K562 (cell line): ENCODE measurements around the gene HHATL. TPM values are rescaled to one million over a fixed set of nuclear protein-coding genes. Genes with fewer than 3 reads are reported as not detected.

Source experiments
- ATAC-seq: fragments of 200-7000 bp; cut with Tn5 transposase; 3 replicates; pipeline ENCODE4 v1.9.1; 2020; ENCODE audit warnings: moderate library complexity
- BruUV-seq: library from RNA; stranded (reverse); fragments of 400-500 nt; replicated peaks from 2 replicates; lab custom pipeline; 2021; lab: Mats Ljungman, UMichigan
- CTCF ChIA-PET: fragments of 300-600 bp; formaldehyde crosslinking; extraction: SDS; loops from one replicate; lab custom pipeline; 2021; ENCODE audit warnings: low intra/inter-chr PET ratio; lab: Yijun Ruan, JAX
- POLR2A ChIA-PET: fragments of 300-600, 350-650 bp; sonication (Branson Sonifier 250); formaldehyde crosslinking; extraction: SDS; loops from one replicate; lab custom pipeline; 2021; ENCODE audit warnings: antibody characterized with exemption, inconsistent platforms; lab: Yijun Ruan, JAX
- DNase-seq, 4 experiments: peaks; one replicate each; pipeline versions ENCODE4 v3.0.0 to v3.0.0-alpha.2; 2011 to 2018; ENCODE audit warnings: low spot score in 3 of 4, mixed read lengths in 3 of 4; ENCODE audit errors: extremely low read depth in 1 of 4
- FAIRE-seq: peaks from 2 replicates; lab custom pipeline; 2011; peaks lifted over from hg19 to GRCh38; lab: Jason Lieb, UNC
- H2AFZ ChIP-seq: 2 replicates; pipeline ENCODE4 v1.6.0; 2011; ENCODE audit warnings: low read depth, low read length, control low read depth, inconsistent platforms
- H3K27ac ChIP-seq: fragments of 200-600 bp; 3 replicates; pipeline ENCODE4 v1.8.0; 2011; ENCODE audit warnings: low read depth, mild to moderate bottlenecking, control low read depth, inconsistent platforms, low read length, moderate library complexity, mixed read lengths; ENCODE audit errors: extremely low read depth
- H3K27me3 ChIP-seq, 2 experiments: fragments of 300-600 bp in 1 of 2; 2 replicates in 1 of 2; 3 replicates in 1 of 2; pipeline versions ENCODE4 v1.6.0 to v1.8.0; 2011; ENCODE audit warnings: inconsistent platforms in 2 of 2, low read length in 2 of 2, mild to moderate bottlenecking in 1 of 2, mixed read lengths in 1 of 2, moderate library complexity in 1 of 2; ENCODE audit not compliant: control insufficient read depth in 2 of 2, insufficient read depth in 2 of 2
- H3K36me3 ChIP-seq: fragments of 300-600 bp; 3 replicates; pipeline ENCODE4 v1.8.0; 2011; ENCODE audit warnings: mild to moderate bottlenecking, low read length, inconsistent platforms; ENCODE audit not compliant: control insufficient read depth, insufficient read depth
- H3K4me1 ChIP-seq, 2 experiments: fragments of 200-600 bp in 1 of 2; replicated peaks in 1 of 2; 2 replicates in 1 of 2; 3 replicates in 1 of 2; pipeline versions ENCODE4 v1.5.1 to v1.8.0; 2011; ENCODE audit warnings: inconsistent platforms in 2 of 2, low read length in 2 of 2, mild to moderate bottlenecking in 1 of 2, mixed read lengths in 1 of 2, moderate library complexity in 1 of 2; ENCODE audit not compliant: control insufficient read depth in 2 of 2, insufficient read depth in 2 of 2
- H3K4me2 ChIP-seq: 2 replicates; pipeline ENCODE4 v1.6.1; 2011; ENCODE audit warnings: low read length, control low read depth, inconsistent platforms, mixed read lengths; ENCODE audit not compliant: insufficient read depth
- H3K4me3 ChIP-seq: fragments of 200-600 bp; sonication (generic), shearing (Covaris generic); 2 replicates; pipeline ENCODE4 v1.5.1; 2016; ENCODE audit warnings: control low read depth, inconsistent platforms
- H3K79me2 ChIP-seq: fragments of 200-600 bp; 3 replicates; pipeline ENCODE4 v1.8.0; 2011; ENCODE audit warnings: low read length, inconsistent platforms; ENCODE audit not compliant: control insufficient read depth, insufficient read depth
- H3K9ac ChIP-seq, 2 experiments: 2 replicates each; pipeline versions ENCODE4 v1.6.0 to v1.6.1; 2011; ENCODE audit warnings: low read depth in 2 of 2, low read length in 2 of 2, control low read depth in 1 of 2, inconsistent platforms in 1 of 2, mild to moderate bottlenecking in 1 of 2, mixed read lengths in 1 of 2; ENCODE audit not compliant: insufficient read depth in 1 of 2
- H3K9me1 ChIP-seq: one replicate; pipeline ENCODE4 v1.6.0; 2011; ENCODE audit warnings: inconsistent platforms, mild to moderate bottlenecking, low read length, moderate library complexity; ENCODE audit not compliant: control insufficient read depth, insufficient read depth
- H3K9me3 ChIP-seq: replicated peaks from 2 replicates; pipeline ENCODE4 v1.5.1; 2011; ENCODE audit warnings: low read depth, low read length, inconsistent platforms; ENCODE audit not compliant: control insufficient read depth, insufficient read depth
- H4K20me1 ChIP-seq: replicated peaks from 2 replicates; pipeline ENCODE4 v1.6.1; 2011; ENCODE audit warnings: low read length, inconsistent platforms, mixed read lengths; ENCODE audit not compliant: control insufficient read depth, insufficient read depth
- BMI1 ChIP-seq: fragments of 150-350 bp; IDR thresholded peaks from 2 replicates; pipeline ENCODE4 v1.6.1; 2014; ENCODE audit warnings: low read length
- KDM1A ChIP-seq, 2 experiments: fragments of 450-650 bp; IDR thresholded peaks; 2 replicates each; pipeline ENCODE4 v1.6.1; 2016; ENCODE audit warnings: mild to moderate bottlenecking in 2 of 2
- KLF1 ChIP-seq: fragments of 450-650 bp; IDR thresholded peaks from 2 replicates; pipeline ENCODE4 v1.6.1; 2016; ENCODE audit warnings: missing genetic modification characterization, missing compliant biosample characterization
- MAFK ChIP-seq: IDR thresholded peaks from 2 replicates; pipeline ENCODE4 v1.6.1; 2011; ENCODE audit warnings: low read length, improper control_type of control experiment
- NELFE ChIP-seq: IDR thresholded peaks from 2 replicates; pipeline ENCODE4 v1.6.1; 2011; ENCODE audit warnings: mild to moderate bottlenecking; ENCODE audit not compliant: insufficient read depth, insufficient read length
- NFE2L1 ChIP-seq: fragments of 450-650 bp; IDR thresholded peaks from 2 replicates; pipeline ENCODE4 v1.6.1; 2016; ENCODE audit warnings: missing genetic modification characterization, low read depth, mild to moderate bottlenecking, missing compliant biosample characterization, moderate library complexity, borderline replicate concordance
- NONO ChIP-seq, 2 experiments: fragments of 200-400 bp in 1 of 2; fragments of 450-650 bp in 1 of 2; formaldehyde crosslinking in 1 of 2; IDR thresholded peaks; 2 replicates each; pipeline ENCODE4 v1.6.1; 2017; ENCODE audit warnings: low read depth in 2 of 2, mild to moderate bottlenecking in 2 of 2, moderate library complexity in 2 of 2, low read length in 1 of 2
- NR2F6 ChIP-seq: fragments of 450-650 bp; formaldehyde crosslinking; IDR thresholded peaks from 2 replicates; pipeline ENCODE4 v1.4.0; 2020; ENCODE audit warnings: mild to moderate bottlenecking
- PHB ChIP-seq: fragments of 250-450 bp; sonication (Bioruptor Pico); IDR thresholded peaks from 2 replicates; pipeline ENCODE4 v1.5.0; 2021
- RBFOX2 ChIP-seq: fragments of 200-400 bp; formaldehyde crosslinking; IDR thresholded peaks from 2 replicates; pipeline ENCODE4 v1.6.1; 2017; ENCODE audit warnings: low read depth, mild to moderate bottlenecking, low read length, moderate library complexity
- ZNF121 ChIP-seq: sonication (generic); formaldehyde crosslinking; conservative IDR thresholded peaks from 2 replicates; pipeline ENCODE4 v1.8.0; 2022; ENCODE audit warnings: missing genetic modification reagents
- ZNF224 ChIP-seq: sonication (generic); formaldehyde crosslinking; IDR thresholded peaks from 2 replicates; pipeline ENCODE4 v1.8.0; 2022; ENCODE audit warnings: mild to moderate bottlenecking, missing genetic modification reagents
- ZNF347 ChIP-seq: fragments of 450-650 bp; formaldehyde crosslinking; IDR thresholded peaks from 2 replicates; pipeline ENCODE4 v1.4.0; 2020; ENCODE audit warnings: low read depth, mild to moderate bottlenecking, moderate library complexity
- ZNF79 ChIP-seq: fragments of 250-450 bp; sonication (Bioruptor Pico); IDR thresholded peaks from 2 replicates; pipeline ENCODE4 v1.4.0; 2020; ENCODE audit warnings: low read depth, mild to moderate bottlenecking, moderate library complexity
- ZSCAN29 ChIP-seq: fragments of 450-650 bp; IDR thresholded peaks from 2 replicates; pipeline ENCODE4 v1.6.1; 2017
- WGBS: fragments of 100-300 bp; shearing (Covaris generic); methylation state at CpG from one replicate; pipeline ENCODE4 v1.1.6; 2016; ENCODE audit warnings: low coverage, mixed read lengths; ENCODE audit not compliant: insufficient coverage; ENCODE audit errors: missing lambda C conversion rate; 5-methylcytosine and 5-hydroxymethylcytosine counted together
- in situ Hi-C: fragments of 300-500 bp; cut with MboI; formaldehyde crosslinking; loops from 4 replicates; pipeline ENCODE4 v1.15.0; 2018; ENCODE audit warnings: inconsistent platforms, mixed read lengths
- intact Hi-C: fragments of 100-400 bp; cut with micrococcal nuclease; formaldehyde crosslinking; loops from 2 replicates; pipeline ENCODE4 v1.14.2; 2022
- polyA plus RNA-seq, 8 experiments: library from polyadenylated mRNA; depleted of rRNA in 4 of 8; stranded (reverse) in 5 of 8; unstranded in 3 of 8; fragments of >200 nt; fragmentation: Nextera tagmentation in 2 of 8; fragmentation: Illumina TruSeq in 1 of 8; extraction: Ambion mirVana in 2 of 8; extraction: Trizol in 1 of 8; gene quantifications; 2 replicates each; pipeline versions ENCODE4 v1.2.1 to v1.2.3, GENCODE V29; 2011 to 2014; ENCODE audit warnings: inconsistent platforms in 1 of 8, missing spikeins in 1 of 8
- total RNA-seq, 7 experiments: library from RNA; depleted of rRNA in 6 of 7; stranded (reverse); fragments of >200 nt in 6 of 7; fragmentation: Illumina TruSeq in 2 of 7; extraction: Trizol in 2 of 7; gene quantifications; 2 replicates each; pipeline versions ENCODE4 v1.2.1 to v1.2.3, GENCODE V29; 2011 to 2021; ENCODE audit warnings: low replicate concordance in 1 of 7

HHATL gene
- total and polyA plus RNA-seq, 9 of the 15 experiments (the other 6 are each of a cell fraction or from before 2014, with no cell fraction given), result not detected

- no peak overlapping the region for H2AFZ ChIP-seq
- no peak overlapping the region for H3K4me2 ChIP-seq
- H4K20me1 ChIP-seq, result no peaks in the 10 kb centered on the region
- no peaks in the 10 kb centered on the region for H3K79me2 ChIP-seq
- H3K9me1 ChIP-seq, result no peaks in the 10 kb centered on the region
- no peak for FAIRE-seq
- no peak overlapping the region for H3K27ac ChIP-seq
- H3K27me3 ChIP-seq, result peaks cover 16 to 17% of the 10 kb centered on the region in 2 experiments; a peak in 2 of 5 replicates
- ATAC-seq, result no peak
- WGBS, result 4% methylated on average over 2 of the region's 2 CpGs
- POLR2A ChIA-PET, result no interaction called here
- H3K4me3 ChIP-seq, result no peak overlapping the region
- no peaks in the 10 kb centered on the region for H3K9me3 ChIP-seq
- TF ChIP-seq NELFE (no peak), PHB (no peak), MAFK (no peak), ZNF224 (no peak), KLF1 (tag) (no peak), KDM1A (IDR thresholded peaks at IDR 0.05) (no peak), NONO (IDR thresholded peaks at IDR 0.05; ENCODE audit: low read depth in 2 of 2, low read length in 1 of 2) (no peak), ZNF79 (CRISPR knock-in tag) (no peak), ZSCAN29 (no peak), ZNF121 (CRISPR knock-in tag) (no peak), RBFOX2 (no peak), BMI1 (no peak), NR2F6 (CRISPR knock-in tag) (no peak), NFE2L1 (tag) (no peak), ZNF347 (CRISPR knock-in tag) (no peak)
- no TSS peak for BruUV-seq
- in situ Hi-C loops (no loop called here), intact Hi-C loops (no loop called here)
- no peaks in the 10 kb centered on the region for H3K36me3 ChIP-seq
- CTCF ChIA-PET, result no interaction called here
- DNase-seq, result no peak
- no peaks in the 10 kb centered on the region for H3K4me1 ChIP-seq
- no peak overlapping the region for H3K9ac ChIP-seq
Observed at GRCh38 chr3:42723219-42723618, 20.6 kb upstream of the HHATL start.
